HepG2 (cell line): ENCODE results near the gene CACNA1C. TPM values are rescaled to one million over a fixed set of nuclear protein-coding genes. Genes with fewer than 3 reads are reported as not detected.

Experiments
- ATAC-seq: fragments of 200-7000 bp; cut with Tn5 transposase; 3 replicates; pipeline ENCODE4 v1.9.1; 2020; ENCODE audit warnings: mild to moderate bottlenecking, moderate library complexity
- BruUV-seq: library from RNA; stranded (reverse); fragments of 400-500 nt; replicated peaks from 2 replicates; lab custom pipeline; 2021; lab: Mats Ljungman, UMichigan
- CTCF ChIA-PET: fragments of 300-600 bp; formaldehyde crosslinking; extraction: SDS; loops from one replicate; lab custom pipeline; 2021; ENCODE audit warnings: low total read pairs, inconsistent platforms, low intra/inter-chr PET ratio; lab: Yijun Ruan, JAX
- POLR2A ChIA-PET: fragments of 350-600 bp; sonication (Branson Sonifier 250); formaldehyde crosslinking; loops from one replicate; lab custom pipeline; 2020; ENCODE audit warnings: antibody characterized with exemption, inconsistent platforms; lab: Yijun Ruan, JAX
- DNase-seq: peaks from one replicate; pipeline ENCODE4 v3.0.0-alpha.2; 2015; ENCODE audit warnings: low spot score
- FAIRE-seq: peaks from 3 replicates; lab custom pipeline; 2011; peaks lifted over from hg19 to GRCh38; lab: Jason Lieb, UNC
- H2AFZ ChIP-seq: one replicate; pipeline ENCODE4 v1.6.1; 2011; ENCODE audit warnings: low read length, inconsistent platforms
- H3K27ac ChIP-seq: fragments of 300-600 bp; 3 replicates; pipeline ENCODE4 v1.8.0; 2011; ENCODE audit warnings: mixed run types, mild to moderate bottlenecking, mixed read lengths, low read length, inconsistent platforms; ENCODE audit not compliant: insufficient read depth; ENCODE audit errors: extremely low read length
- H3K27me3 ChIP-seq, 2 experiments: fragments of 200-600 bp in 1 of 2; 2 replicates in 1 of 2; 3 replicates in 1 of 2; pipeline versions ENCODE4 v1.6.0 to v1.8.0; 2011; ENCODE audit warnings: low read length in 2 of 2, mild to moderate bottlenecking in 2 of 2, moderate library complexity in 2 of 2, inconsistent platforms in 1 of 2; ENCODE audit not compliant: insufficient read depth in 2 of 2, control insufficient read depth in 1 of 2
- H3K36me3 ChIP-seq, 2 experiments: fragments of 200-600 bp in 1 of 2; replicated peaks in 1 of 2; 2 replicates in 1 of 2; 3 replicates in 1 of 2; pipeline versions ENCODE4 v1.5.1 to v1.8.0; 2011; ENCODE audit warnings: low read length in 2 of 2, inconsistent platforms in 1 of 2; ENCODE audit not compliant: insufficient read depth in 2 of 2, control insufficient read depth in 1 of 2
- H3K4me1 ChIP-seq: 2 replicates; pipeline ENCODE4 v1.5.1; 2012; ENCODE audit warnings: low read length, inconsistent platforms; ENCODE audit not compliant: insufficient read depth
- H3K4me2 ChIP-seq: 2 replicates; pipeline ENCODE4 v1.6.0; 2011; ENCODE audit warnings: low read depth, low read length, inconsistent platforms
- H3K4me3 ChIP-seq, 3 experiments: fragments of 200-600 bp in 1 of 3; sonication (generic), shearing (Covaris generic) in 1 of 3; replicated peaks in 1 of 3; 2 replicates each; pipeline ENCODE4 v1.5.1; 2011 to 2016; ENCODE audit warnings: low read length in 3 of 3, inconsistent platforms in 2 of 3, low read depth in 2 of 3, mild to moderate bottlenecking in 2 of 3, control low read depth in 1 of 3, mixed read lengths in 1 of 3; ENCODE audit not compliant: insufficient read depth in 1 of 3
- H3K79me2 ChIP-seq: one replicate; pipeline ENCODE4 v1.6.1; 2011; ENCODE audit warnings: low read length, inconsistent platforms; ENCODE audit not compliant: insufficient read depth
- H3K9ac ChIP-seq: 2 replicates; pipeline ENCODE4 v1.6.0; 2011; ENCODE audit warnings: mild to moderate bottlenecking, low read depth, low read length, inconsistent platforms; ENCODE audit not compliant: insufficient read depth
- H3K9me3 ChIP-seq: 2 replicates; pipeline ENCODE4 v1.5.1; 2012; ENCODE audit warnings: mild to moderate bottlenecking, low read length
- H4K20me1 ChIP-seq: 2 replicates; pipeline ENCODE4 v1.6.0; 2011; ENCODE audit warnings: inconsistent platforms, mild to moderate bottlenecking, low read length, moderate library complexity; ENCODE audit not compliant: insufficient read depth
- HIVEP1 ChIP-seq: sonication (generic); formaldehyde crosslinking; IDR thresholded peaks from 2 replicates; pipeline ENCODE4 v1.4.0; 2020; ENCODE audit warnings: mild to moderate bottlenecking, missing genetic modification reagents
- KDM3A ChIP-seq: IDR thresholded peaks from 2 replicates; pipeline ENCODE4 v1.6.1; 2018; ENCODE audit warnings: low read depth, missing compliant biosample characterization
- PAX8 ChIP-seq: sonication (generic); formaldehyde crosslinking; IDR thresholded peaks from 2 replicates; pipeline ENCODE4 v1.8.0; 2022; ENCODE audit warnings: mild to moderate bottlenecking, missing genetic modification reagents, borderline replicate concordance
- POLR2A ChIP-seq, 2 experiments: IDR thresholded peaks; 2 replicates each; pipeline ENCODE4 v1.6.1; 2011; ENCODE audit warnings: low read depth in 2 of 2, low read length in 2 of 2, mild to moderate bottlenecking in 1 of 2, moderate library complexity in 1 of 2; ENCODE audit not compliant: insufficient read depth in 1 of 2
- POLR2AphosphoS5 ChIP-seq: IDR thresholded peaks from 2 replicates; pipeline ENCODE4 v1.6.1; 2012; ENCODE audit warnings: low read depth, low read length
- SNAPC2 ChIP-seq: sonication (generic); formaldehyde crosslinking; IDR thresholded peaks from 2 replicates; pipeline ENCODE4 v1.8.1; 2022; ENCODE audit warnings: mild to moderate bottlenecking, missing genetic modification reagents
- SP140L ChIP-seq: sonication (generic); formaldehyde crosslinking; IDR thresholded peaks from 2 replicates; pipeline ENCODE4 v1.4.0; 2020; ENCODE audit warnings: missing genetic modification reagents, borderline replicate concordance
- ZFP36 ChIP-seq: fragments of 150-350 bp; IDR thresholded peaks from 2 replicates; pipeline ENCODE4 v1.6.1; 2018; ENCODE audit warnings: borderline replicate concordance, low read length, low read depth; ENCODE audit not compliant: partially characterized antibody
- WGBS: methylation state at CpG from one replicate; pipeline ENCODE4 v1.1.6; 2017; ENCODE audit warnings: low lambda C conversion rate; 5-methylcytosine and 5-hydroxymethylcytosine counted together
- in situ Hi-C: cut with HindIII; loops from 2 replicates; pipeline ENCODE4 v1.10.0; 2017; ENCODE audit warnings: low pct_unique_long_range_greater_than_20kb; ENCODE audit not compliant: extremely low pct_ligation_motif_present
- intact Hi-C: fragments of 100-400 bp; cut with micrococcal nuclease; formaldehyde crosslinking; loops from one replicate; pipeline ENCODE4 v1.10.0; 2022; ENCODE audit not compliant: unreplicated experiment
- polyA plus RNA-seq, 8 experiments: library from polyadenylated mRNA; depleted of rRNA in 3 of 8; stranded (reverse) in 7 of 8; unstranded in 1 of 8; fragments of >200 nt; fragmentation: Illumina TruSeq in 4 of 8; extraction: Trizol in 4 of 8; gene quantifications; 2 replicates each; pipeline versions ENCODE4 v1.2.1 to v1.2.3, GENCODE V29; 2011 to 2016; ENCODE audit warnings: low read depth in 4 of 8, missing spikeins in 1 of 8, mixed read lengths in 1 of 8; ENCODE audit not compliant: insufficient read depth in 1 of 8
- total RNA-seq, 5 experiments: library from RNA; depleted of rRNA; stranded (reverse); fragments of >200 nt; fragmentation: Illumina TruSeq; extraction: Trizol; gene quantifications; 2 replicates each; pipeline ENCODE4 v1.2.3, GENCODE V29; 2016; ENCODE audit warnings: low read depth in 1 of 5
- TF ChIP-seq, protein P1 (sequence below): IDR thresholded peaks from 2 replicates; pipeline ENCODE4 v1.6.1; 2016; ENCODE audit warnings: low read depth, control low read depth
- TF ChIP-seq, protein P2 (sequence below): sonication (generic); formaldehyde crosslinking; IDR thresholded peaks from 2 replicates; pipeline ENCODE4 v1.4.0; 2020; ENCODE audit warnings: mild to moderate bottlenecking, missing genetic modification reagents
- TF ChIP-seq, protein P3 (sequence below): sonication (generic); formaldehyde crosslinking; conservative IDR thresholded peaks from 2 replicates; pipeline ENCODE4 v1.8.0; 2022; ENCODE audit warnings: low read depth, missing genetic modification reagents
- TF ChIP-seq, protein P4 (sequence below): sonication (generic); formaldehyde crosslinking; IDR thresholded peaks from 2 replicates; pipeline ENCODE4 v1.4.0; 2020; ENCODE audit warnings: missing genetic modification reagents

Gene CACNA1C
- total and polyA plus RNA-seq, 2 of the 13 experiments (the other 11 are each of a cell fraction or from before 2014, with no cell fraction given) = not detected

DNA sequence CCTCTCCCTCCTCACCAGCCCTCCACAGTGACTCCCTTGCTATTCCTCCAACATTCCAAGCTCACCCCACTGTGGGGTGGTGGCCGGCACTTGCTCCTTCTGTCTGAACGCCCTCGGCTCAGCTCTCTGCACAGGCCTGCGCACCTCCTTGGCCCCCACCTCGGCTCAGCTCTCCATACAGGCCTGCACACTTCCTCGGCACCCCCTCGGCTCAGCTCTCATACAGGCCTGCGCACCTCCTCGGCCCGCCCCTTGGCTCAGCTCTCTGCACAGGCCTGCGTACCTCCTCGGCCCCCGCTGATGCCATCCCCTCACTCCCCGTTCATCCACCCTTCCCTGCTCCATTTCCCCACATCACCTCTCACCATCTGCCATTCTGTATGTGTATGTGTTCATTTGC lies 409.3 kb downstream of the CACNA1C start:
- BruUV-seq = no TSS peak
- in situ Hi-C loops (no loop called here), intact Hi-C loops (no loop called here)
- Histone ChIP-seq H3K27me3 (peaks cover 7 to 60% of the 10 kb centered on the region in 2 experiments; a peak in 3 of 5 replicates), H3K79me2 (no peaks in the 10 kb centered on the region), H3K4me1 (no peaks in the 10 kb centered on the region), H4K20me1 (peaks cover 2% of the 10 kb centered on the region; the same call in 1 of the 2 replicates), H3K4me2 (no peak overlapping the region), H3K27ac (no peak overlapping the region), H2AFZ (no peak overlapping the region), H3K9ac (no peak overlapping the region), H3K36me3 (no peaks in the 10 kb centered on the region), H3K4me3 (no peak overlapping the region), H3K9me3 (no peaks in the 10 kb centered on the region)
- ChIA-PET POLR2A (no interaction called here), CTCF (no interaction called here)
- DNase-seq = no peak
- FAIRE-seq = no peak
- ATAC-seq = no peak
- TF ChIP-seq SNAPC2 (CRISPR knock-in tag) = no peak
- TF ChIP-seq, protein P1, sequence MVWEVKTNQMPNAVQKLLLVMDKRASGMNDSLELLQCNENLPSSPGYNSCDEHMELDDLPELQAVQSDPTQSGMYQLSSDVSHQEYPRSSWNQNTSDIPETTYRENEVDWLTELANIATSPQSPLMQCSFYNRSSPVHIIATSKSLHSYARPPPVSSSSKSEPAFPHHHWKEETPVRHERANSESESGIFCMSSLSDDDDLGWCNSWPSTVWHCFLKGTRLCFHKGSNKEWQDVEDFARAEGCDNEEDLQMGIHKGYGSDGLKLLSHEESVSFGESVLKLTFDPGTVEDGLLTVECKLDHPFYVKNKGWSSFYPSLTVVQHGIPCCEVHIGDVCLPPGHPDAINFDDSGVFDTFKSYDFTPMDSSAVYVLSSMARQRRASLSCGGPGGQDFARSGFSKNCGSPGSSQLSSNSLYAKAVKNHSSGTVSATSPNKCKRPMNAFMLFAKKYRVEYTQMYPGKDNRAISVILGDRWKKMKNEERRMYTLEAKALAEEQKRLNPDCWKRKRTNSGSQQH (CRISPR knock-in tag) = no peak
- WGBS = 39% methylated on average over 14 of the region's 14 CpGs

DNA sequence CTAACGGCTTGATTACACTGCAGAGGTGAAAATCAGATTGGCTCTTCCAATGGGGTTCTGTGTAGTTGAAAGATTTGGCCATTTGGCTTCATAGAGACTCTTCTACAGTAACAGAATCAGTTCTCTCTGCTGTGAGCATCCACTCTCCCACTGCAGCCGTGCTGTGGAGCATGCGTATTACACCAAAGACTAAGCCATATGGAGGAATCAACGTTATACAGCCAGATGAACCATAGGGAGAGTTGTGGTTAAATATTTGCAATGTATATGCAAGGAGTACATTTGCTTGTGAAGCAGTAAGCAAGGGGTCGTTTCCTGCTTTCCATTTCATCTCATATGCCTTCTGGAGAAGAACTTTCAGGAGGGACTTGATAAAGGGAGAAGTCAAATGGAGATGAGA lies 410.9 kb downstream of the CACNA1C start:
- H3K9ac ChIP-seq = no peak overlapping the region
- BruUV-seq = no TSS peak
- no peak for FAIRE-seq
- WGBS = 0% methylated on average over 5 of the region's 5 CpGs
- no peak overlapping the region for H3K4me3 ChIP-seq
- H3K4me2 ChIP-seq = no peak overlapping the region
- no peak overlapping the region for H3K27ac ChIP-seq
- in situ Hi-C loops = no loop called here
- CTCF ChIA-PET = no interaction called here
- no peak overlapping the region for H2AFZ ChIP-seq
- H3K79me2 ChIP-seq = no peaks in the 10 kb centered on the region
- POLR2A ChIA-PET = no interaction called here
- ATAC-seq = no peak
- no peaks in the 10 kb centered on the region for H3K9me3 ChIP-seq
- no peaks in the 10 kb centered on the region for H3K4me1 ChIP-seq
- intact Hi-C loops = no loop called here
- no peaks in the 10 kb centered on the region for H3K36me3 ChIP-seq
- no peaks in the 10 kb centered on the region for H4K20me1 ChIP-seq
- peaks cover 9 to 70% of the 10 kb centered on the region in 2 experiments; a peak in 4 of 5 replicates for H3K27me3 ChIP-seq
- no peak for DNase-seq
- no peak for TF ChIP-seq ZFP36
- TF ChIP-seq, protein P2, sequence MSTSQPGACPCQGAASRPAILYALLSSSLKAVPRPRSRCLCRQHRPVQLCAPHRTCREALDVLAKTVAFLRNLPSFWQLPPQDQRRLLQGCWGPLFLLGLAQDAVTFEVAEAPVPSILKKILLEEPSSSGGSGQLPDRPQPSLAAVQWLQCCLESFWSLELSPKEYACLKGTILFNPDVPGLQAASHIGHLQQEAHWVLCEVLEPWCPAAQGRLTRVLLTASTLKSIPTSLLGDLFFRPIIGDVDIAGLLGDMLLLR = no peak
- TF ChIP-seq SP140L (CRISPR knock-in tag) = no peak
- TF ChIP-seq, protein P3, sequence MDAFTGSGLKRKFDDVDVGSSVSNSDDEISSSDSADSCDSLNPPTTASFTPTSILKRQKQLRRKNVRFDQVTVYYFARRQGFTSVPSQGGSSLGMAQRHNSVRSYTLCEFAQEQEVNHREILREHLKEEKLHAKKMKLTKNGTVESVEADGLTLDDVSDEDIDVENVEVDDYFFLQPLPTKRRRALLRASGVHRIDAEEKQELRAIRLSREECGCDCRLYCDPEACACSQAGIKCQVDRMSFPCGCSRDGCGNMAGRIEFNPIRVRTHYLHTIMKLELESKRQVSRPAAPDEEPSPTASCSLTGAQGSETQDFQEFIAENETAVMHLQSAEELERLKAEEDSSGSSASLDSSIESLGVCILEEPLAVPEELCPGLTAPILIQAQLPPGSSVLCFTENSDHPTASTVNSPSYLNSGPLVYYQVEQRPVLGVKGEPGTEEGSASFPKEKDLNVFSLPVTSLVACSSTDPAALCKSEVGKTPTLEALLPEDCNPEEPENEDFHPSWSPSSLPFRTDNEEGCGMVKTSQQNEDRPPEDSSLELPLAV (CRISPR knock-in tag) = no peak
- TF ChIP-seq, protein P4, sequence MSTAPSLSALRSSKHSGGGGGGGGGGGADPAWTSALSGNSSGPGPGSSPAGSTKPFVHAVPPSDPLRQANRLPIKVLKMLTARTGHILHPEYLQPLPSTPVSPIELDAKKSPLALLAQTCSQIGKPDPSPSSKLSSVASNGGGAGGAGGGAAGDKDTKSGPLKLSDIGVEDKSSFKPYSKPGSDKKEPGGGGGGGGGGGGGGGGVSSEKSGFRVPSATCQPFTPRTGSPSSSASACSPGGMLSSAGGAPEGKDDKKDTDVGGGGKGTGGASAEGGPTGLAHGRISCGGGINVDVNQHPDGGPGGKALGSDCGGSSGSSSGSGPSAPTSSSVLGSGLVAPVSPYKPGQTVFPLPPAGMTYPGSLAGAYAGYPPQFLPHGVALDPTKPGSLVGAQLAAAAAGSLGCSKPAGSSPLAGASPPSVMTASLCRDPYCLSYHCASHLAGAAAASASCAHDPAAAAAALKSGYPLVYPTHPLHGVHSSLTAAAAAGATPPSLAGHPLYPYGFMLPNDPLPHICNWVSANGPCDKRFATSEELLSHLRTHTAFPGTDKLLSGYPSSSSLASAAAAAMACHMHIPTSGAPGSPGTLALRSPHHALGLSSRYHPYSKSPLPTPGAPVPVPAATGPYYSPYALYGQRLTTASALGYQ = no peak
- TF ChIP-seq PAX8 (CRISPR knock-in tag) = no peak
- no peak for TF ChIP-seq KDM3A (CRISPR knock-in tag)
- no peak for TF ChIP-seq POLR2AphosphoS5
- TF ChIP-seq HIVEP1 (CRISPR knock-in tag) = no peak
- TF ChIP-seq POLR2A (IDR thresholded peaks at IDR 0.05; ENCODE audit: insufficient read depth in 1 of 2, low read depth in 2 of 2, low read length in 2 of 2) = no peak
